NCI-H1417 (cell line): ENCODE data around the gene SPIN1.
A peak's percentile ranks its signal among the peaks of the same experiment; 100 is the strongest.

Source experiments
- DNase-seq, 3 experiments: peaks; one replicate each; lab custom pipeline; 2025; lab: John Stamatoyannopoulos, UW

The SPIN1 gene

GRCh38 chr9:88436379-88436778 is 48.1 kb downstream of the SPIN1 start:
- DNase-seq, result no peak

DNA sequence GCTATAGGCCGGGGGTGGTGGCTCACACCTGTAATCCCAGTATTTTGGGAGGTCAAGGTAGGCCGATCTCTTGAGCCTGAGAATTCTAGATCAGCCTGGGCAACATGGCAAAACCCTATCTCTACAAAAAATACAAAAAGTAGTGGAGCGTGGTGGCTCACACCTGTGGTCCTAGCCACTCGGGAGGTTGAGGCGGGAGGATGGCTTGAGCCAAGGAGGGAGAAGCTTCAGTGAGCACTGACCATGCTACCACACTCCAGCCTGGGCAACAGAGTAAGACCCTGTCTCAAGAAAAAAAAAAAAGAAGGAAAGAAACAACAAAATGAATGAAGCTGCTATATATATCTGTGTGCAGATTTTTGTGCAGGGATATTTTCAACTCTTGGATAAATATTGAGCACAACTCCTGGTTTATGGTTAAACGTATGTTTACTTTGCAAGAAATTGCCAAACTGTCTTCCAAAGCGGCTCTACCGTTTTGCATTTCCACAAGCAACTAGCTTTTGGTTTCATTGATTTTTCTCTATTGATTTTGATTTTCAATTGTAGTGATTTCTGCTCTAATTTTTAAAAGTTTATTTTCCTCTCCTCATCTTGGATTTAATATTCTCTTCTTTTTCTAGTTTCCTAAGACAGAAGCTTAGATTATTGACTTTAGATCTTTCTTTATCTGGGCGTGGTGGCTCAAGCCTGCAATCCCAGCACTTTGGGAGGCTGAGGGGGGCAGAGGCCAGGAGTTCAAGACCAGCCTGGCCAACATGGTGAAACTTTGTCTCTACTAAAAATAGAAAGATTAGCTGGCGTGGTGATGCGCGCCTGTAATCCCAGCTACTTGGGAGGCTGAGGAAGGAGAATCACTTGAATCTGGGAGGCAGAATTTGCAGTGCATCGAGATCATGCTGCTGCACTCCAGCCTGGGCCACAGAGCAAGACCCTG is 49.2 kb downstream of the SPIN1 start:
- no peak for DNase-seq

- no peak for DNase-seq
Measured at GRCh38 chr9:88438811-88439210, 50.6 kb downstream of the SPIN1 start.

- no peak for DNase-seq
Measured at GRCh38 chr9:88441301-88442007, 53.2 kb downstream of the SPIN1 start.

- no peak for DNase-seq
Measured at GRCh38 chr9:88443480-88444113, 55.4 kb downstream of the SPIN1 start.

- no peak for DNase-seq
Measured at GRCh38 chr9:88446728-88447127, 58.5 kb downstream of the SPIN1 start.

GRCh38 chr9:88447431-88447830 is 59.2 kb downstream of the SPIN1 start:
- DNase-seq, result no peak

GRCh38 chr9:88451160-88451559 is 62.9 kb downstream of the SPIN1 start:
- no peak for DNase-seq

GRCh38 chr9:88458716-88459465 is 70.6 kb downstream of the SPIN1 start:
- DNase-seq, result no peak

DNA sequence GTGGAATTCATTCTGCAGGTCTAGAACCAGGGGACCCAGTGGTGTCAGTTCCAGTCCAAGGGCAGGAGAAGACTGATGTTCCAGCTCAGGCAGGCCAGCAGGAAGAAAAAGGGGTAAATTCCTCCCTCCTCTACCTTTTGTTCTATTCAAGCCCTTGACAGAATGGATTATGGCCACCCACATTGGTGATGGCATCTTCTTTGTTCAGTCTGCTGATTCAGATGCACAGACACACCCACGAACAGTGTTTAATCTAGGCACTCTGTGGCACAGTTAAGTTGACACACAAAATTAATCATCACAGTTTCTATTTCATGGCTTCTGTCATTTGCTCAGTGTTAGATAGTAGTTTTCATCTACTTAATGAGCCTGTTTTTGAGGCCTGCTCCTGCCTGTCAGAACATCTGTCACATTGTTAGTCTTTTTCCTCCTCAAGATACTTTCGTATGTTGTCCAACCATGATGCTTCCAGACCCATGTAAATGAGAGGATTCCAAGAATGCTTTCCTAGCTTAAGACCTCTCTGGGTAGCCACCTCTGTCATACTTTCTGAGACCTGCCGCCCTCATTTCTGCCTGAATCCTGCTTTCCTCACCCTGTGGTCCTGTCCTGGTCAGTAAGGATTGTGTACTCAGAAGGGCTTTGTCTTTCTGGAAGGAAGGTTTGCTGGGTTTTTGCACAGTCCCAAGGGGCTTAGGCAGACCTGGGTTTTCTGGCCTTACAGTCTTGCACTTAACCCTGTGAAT is 72.5 kb downstream of the SPIN1 start:
- peak in 1 of 3 experiments; percentile 33 for DNase-seq

- DNase-seq, result no peak
Measured at GRCh38 chr9:88462191-88462590, 73.9 kb downstream of the SPIN1 start.

- no peak for DNase-seq
Measured at GRCh38 chr9:88464851-88465250, 76.6 kb downstream of the SPIN1 start.

DNA sequence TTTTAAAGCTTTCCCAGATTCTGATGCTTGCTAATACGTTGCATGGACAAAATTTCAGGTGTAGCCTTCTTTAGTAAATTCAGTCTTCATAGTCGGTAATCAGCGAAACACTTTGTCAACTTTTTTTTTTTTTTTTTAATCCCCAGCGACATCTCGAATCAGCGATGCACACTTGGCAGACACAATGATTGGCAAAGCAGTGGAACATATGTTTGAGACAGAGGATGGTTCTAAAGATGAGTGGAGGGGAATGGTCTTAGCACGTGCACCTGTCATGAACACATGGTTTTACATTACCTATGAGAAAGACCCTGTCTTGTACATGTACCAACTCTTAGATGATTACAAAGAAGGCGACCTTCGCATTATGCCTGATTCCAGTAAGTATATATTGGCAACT is 80.0 kb downstream of the SPIN1 start:
- no peak for DNase-seq

GRCh38 chr9:88476491-88477271 is 88.4 kb downstream of the SPIN1 start:
- DNase-seq, result peak in 1 of 3 experiments; percentile 89

GRCh38 chr9:88477300-88477751 is 89.1 kb downstream of the SPIN1 start:
- no peak for DNase-seq

DNA sequence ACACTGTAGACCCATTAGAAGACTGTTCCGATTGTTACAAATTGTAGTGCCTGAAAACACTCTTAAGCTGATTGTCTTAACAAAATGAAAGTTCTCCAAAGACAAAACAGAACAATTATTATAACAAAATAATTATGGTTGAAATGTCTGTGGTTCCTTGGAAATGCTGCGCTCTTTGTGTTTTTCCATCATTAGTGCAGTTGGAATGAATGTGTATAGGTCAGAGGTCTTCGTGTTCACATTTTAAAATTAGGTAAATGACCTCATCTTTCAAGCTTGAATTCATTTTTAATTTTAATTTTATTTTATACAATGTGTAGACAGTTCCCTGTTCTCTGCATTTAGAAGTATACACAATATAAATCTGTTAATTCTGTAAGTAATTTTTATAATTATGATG is 90.0 kb downstream of the SPIN1 start:
- no peak for DNase-seq

- DNase-seq, result no peak
Measured at GRCh38 chr9:88481933-88482332, 93.7 kb downstream of the SPIN1 start.

DNA sequence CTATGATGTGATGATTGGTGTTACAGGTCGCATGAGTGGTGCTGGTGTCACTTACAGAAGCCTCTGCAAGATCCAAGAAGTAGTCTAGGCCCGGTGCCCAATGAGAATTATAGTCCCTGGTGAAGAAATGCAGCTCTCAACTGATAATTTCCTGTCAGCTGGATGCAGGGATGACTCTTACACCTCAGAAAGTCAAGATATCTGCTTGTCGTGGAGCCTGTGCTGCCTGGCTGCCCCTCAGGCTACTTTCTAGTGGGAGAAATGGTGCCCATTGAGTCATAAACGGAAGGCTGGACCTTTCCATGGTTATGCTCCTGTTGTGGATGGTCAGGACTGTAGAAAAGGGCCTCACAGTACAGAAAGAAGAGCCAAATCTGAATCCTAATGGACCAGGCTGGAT is 99.9 kb downstream of the SPIN1 start:
- DNase-seq, result no peak

DNA sequence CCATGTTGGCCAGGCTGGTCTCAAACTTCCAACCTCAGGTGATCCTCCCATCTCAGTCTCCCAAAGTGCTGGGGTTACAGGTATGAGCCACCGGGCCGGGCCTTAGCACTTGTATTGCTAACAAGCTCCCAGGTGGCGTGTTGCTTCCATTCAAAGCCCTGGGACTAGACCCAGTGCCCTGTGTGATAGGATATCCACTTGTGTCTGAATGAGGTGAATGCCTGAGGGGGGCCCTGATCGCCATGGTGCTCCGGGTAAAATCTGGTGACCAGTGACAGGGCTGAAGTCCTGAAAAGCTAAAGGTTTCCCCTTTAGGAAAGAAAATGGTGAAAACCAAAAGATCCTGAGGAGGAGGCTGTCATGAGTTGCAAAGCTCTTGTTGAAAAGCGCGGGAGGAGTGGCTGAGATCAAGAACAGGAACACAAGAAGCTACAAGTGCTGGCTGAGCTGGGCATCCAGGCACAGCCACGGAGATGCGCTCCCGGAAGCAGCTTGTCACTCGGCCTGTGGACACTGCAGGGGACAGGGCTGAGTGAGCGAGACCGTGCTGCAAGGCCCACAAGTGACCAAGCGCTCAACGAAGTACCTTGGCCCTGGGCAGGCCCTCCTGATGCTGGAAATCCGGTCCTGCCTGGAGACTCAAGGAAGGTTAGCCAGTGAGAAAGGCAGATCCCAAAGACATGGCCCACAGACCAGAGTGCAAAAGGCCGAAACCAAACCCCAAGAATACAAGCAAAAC is 106.9 kb downstream of the SPIN1 start:
- no peak for DNase-seq

DNA sequence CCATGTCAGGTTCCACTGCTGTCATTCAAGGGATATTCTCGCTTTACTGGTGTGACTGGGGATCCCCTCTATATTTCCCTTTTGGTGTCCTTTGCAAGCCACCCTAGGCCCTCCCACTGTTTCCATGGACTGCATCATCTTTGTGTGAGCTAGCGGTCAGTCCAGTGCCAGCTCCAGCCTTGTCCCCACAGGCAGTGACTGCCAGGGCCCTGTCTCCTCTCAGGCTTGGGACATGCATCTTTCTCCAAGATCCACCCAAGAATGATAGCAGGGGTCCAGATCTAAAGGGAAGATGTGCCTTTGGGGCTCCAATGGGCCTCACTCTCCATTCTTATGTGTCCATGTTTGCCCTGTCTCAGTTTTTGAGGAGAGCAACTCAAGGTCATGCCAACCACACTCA is 109.0 kb downstream of the SPIN1 start:
- DNase-seq, result no peak
